Tongue (tissue), 2 donors: ENCODE measurements around the gene LDLRAD4. TPM values are rescaled to one million over a fixed set of nuclear protein-coding genes. Genes with fewer than 3 reads are reported as not detected.
A peak's percentile ranks its signal among the peaks of the same experiment; 100 is the strongest.

Experiments
- DNase-seq: peaks from one replicate; pipeline ENCODE4 v3.0.0-alpha.2; 2015
- total RNA-seq: library from RNA; depleted of rRNA; stranded (reverse); fragments of >200 nt; gene quantifications from one replicate; pipeline ENCODE4 v1.2.3, GENCODE V29; 2014

Gene LDLRAD4
- total RNA-seq, 1 donor from 2014 or later: 36.7 TPM

- DNase-seq: peak; percentile 80
Observed at GRCh38 chr18:13520306-13520705, 301.7 kb downstream of the LDLRAD4 start.

GRCh38 chr18:13520741-13521140 lies 302.2 kb downstream of the LDLRAD4 start:
- no peak for DNase-seq

DNA sequence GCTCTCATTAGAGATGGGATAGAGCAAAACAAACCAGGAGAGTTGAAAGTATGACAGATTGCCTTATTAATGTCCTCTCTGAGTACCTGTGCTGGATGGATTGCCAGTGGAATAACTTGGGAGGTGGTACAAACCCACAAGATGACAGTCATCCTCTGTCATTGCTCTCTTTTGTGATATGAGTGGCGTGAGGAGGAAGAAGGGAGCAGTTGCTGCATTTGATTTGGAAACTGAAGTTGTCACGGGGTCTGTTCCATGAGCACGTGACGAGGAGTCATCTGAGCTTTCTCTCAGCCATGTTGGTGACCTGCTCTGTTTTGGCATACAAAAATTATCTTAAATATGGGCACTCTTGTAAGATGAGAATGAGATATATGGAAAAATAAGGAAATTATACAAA lies 302.9 kb downstream of the LDLRAD4 start:
- DNase-seq: no peak

- no peak for DNase-seq
Observed at GRCh38 chr18:13522256-13522655, 303.7 kb downstream of the LDLRAD4 start.

- DNase-seq: no peak
Observed at GRCh38 chr18:13522861-13523660, 304.5 kb downstream of the LDLRAD4 start.

DNA sequence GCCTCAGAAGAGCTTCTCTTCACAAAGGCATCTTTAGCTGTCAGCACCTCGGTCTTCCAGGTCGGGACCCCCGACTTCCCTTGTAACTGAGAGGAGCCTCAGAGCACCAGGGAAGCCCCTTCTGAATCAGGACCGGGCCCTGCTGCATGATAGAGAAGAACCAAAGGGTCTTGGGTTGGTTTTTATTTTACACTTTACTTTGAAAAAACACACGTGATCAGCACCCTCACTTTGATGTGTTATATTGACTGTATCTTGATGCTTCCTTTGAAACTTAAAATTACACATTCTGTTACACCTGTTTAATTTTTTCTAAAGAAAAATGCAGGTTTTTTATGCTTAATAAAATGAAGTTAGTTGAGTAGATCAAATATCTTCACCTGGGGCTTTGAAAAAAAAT lies 305.5 kb downstream of the LDLRAD4 start:
- DNase-seq: no peak

DNA sequence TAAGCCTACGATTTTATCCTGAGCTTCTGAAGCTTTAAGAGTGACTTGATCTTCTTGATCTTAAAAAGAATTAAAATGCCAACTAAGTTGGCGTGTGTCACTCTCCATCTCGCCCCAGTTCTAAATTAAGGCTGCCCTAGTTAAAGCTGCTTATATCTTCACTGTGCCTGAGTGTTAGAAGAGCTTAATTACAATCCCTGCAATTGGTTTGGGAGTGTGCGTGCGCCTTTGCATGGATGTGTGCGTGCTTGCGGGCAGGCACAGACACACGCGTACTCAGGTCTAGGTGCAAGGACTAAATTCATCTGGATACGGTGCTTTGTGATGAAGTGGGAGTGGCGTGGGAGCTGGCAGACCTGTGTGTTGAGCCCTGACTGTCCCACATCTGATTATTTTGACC lies 306.3 kb downstream of the LDLRAD4 start:
- no peak for DNase-seq

DNA sequence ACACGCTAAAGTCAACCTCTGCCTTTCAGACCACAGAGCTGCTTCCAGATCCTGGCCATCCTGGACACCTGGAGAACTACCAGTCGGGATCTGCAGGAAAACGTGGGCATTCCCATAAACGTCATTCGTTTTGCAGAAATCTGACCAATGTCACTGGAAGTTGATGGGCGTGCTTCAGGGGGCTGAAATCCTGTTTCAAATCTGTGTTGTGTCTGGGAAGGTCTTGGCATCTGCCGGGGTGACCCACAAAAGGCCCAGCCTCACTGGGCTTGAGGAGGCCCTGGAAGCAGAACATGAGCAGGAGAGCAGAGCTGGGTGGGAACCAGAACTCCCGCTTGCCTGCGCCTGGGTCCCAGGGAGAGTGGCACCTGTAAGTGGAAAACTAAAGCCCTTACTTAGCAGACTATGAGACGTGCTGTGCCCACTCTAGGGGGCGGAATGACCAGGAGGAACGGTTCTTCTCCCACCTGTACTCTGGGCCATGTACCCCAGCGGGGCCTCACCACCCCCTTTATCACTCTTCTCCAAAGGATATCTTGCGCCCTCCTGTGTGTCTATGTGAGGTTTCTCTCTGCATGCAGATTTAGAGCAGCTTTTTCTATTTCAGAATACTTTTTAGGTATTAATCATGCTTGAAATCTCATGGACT lies 306.9 kb downstream of the LDLRAD4 start:
- no peak for DNase-seq

DNA sequence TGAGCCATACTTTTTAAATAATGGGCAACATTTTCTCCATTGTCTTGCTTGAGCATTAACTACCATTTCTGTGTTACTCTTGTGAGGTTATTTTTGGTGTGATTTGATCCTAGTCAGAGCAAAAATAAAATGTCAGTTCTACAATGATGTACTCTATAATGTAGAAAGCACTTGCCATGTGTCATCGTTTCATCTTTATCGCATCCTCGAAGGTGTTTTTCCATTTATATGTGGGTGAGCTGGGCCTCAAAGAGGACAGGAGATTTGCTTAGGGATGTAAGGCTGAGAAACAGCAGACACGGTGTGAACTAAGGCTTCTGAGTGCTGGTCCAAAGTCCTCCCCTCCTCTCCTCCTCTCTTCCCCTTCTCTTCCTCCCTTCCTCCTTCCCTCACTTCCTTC lies 308.0 kb downstream of the LDLRAD4 start:
- DNase-seq: no peak

- DNase-seq: no peak
Observed at GRCh38 chr18:13527256-13527655, 308.7 kb downstream of the LDLRAD4 start.

DNA sequence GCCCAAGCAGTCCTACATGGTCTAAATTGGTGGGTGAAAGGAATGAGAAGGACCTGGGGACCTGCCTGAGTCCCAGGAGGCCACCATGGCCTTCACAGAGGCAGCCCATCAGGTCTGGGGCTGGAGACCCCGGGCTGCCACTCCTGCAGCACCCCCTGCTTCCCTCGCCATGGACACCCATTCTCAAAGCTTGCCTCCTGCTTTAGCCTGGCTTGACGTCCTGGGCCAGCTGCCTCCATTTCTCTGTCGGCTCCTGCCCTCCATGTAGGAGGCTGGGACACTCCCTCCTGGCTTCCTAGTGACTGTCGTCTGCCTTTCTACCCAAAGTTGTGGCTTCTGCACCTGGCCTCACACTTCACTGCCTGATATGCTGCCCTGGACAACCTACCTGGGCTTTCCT lies 309.2 kb downstream of the LDLRAD4 start:
- no peak for DNase-seq

GRCh38 chr18:13528739-13529392 lies 310.3 kb downstream of the LDLRAD4 start:
- no peak for DNase-seq

- DNase-seq: no peak
Observed at GRCh38 chr18:13530033-13530878, 311.7 kb downstream of the LDLRAD4 start.

- peak; percentile 74 for DNase-seq
Observed at GRCh38 chr18:13530879-13531387, 312.4 kb downstream of the LDLRAD4 start.

DNA sequence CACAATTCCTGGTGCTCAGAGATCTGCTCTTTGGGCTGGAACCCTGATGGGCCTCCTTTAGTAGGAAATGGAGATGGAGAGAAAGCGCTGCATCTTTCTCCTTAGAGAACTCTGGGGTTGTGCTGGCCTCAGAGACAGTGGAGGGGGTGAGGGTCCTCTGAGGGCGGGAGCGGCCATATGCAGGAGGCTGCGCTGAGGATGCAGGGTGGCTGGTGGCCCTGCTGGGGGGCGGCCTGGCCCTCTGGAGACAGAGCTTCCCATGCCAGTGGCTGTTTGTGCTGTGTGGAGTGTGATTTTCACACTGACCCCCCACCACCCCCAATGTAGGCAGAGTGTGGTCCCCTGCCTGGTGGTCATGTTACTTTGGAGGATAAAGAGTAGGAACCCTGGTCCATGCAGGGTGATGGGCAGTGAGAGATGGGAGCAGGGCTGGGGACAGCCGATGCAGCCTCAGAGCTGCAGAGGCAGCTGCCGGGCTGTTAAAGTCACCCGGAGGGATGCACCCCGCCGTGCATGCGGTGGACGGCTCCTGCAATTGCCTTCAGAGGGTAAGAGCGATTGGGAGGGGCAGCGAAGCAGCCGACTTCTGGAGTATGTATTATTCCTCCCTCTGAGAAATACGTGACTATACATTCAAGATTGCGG lies 313.2 kb downstream of the LDLRAD4 start:
- DNase-seq: no peak

GRCh38 chr18:13532406-13533075 lies 314.0 kb downstream of the LDLRAD4 start:
- DNase-seq: no peak

DNA sequence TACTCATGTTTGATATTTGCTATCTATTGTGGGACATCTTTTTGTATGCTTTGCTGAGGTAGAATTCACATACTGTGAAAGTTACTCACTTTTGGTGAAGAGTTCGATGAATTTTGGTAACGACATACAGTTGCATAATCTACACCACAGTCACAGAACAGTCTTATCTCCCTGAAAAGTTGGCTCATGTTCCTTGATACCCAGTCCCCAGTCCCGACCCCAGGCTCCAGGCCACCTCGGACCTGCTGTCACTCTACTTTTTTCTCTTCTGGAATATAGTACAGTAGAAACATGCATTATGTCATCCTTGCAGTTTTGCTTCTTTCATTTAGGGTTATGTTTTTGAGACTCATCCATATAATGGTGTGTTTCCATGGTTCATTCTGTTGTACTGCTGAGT lies 316.1 kb downstream of the LDLRAD4 start:
- DNase-seq: no peak

DNA sequence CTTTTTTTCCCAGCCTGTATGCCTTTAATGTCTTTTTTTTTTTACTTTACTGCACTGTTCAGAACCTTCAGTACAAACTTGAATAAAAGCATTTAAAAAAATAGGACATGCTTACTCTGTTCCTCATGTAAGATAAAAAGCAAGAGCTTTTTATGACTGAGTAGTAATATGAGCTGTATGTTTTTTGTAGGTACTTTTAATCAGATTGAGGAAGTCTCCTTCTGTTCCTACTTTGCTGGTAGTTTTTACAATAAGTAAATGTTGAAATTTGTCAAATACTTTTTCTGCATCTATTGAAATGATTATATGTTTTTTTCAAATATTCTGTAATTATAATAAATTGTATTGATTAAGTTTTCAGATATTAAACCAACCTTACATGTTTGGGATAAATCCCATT lies 318.0 kb downstream of the LDLRAD4 start:
- DNase-seq: no peak

GRCh38 chr18:13537022-13537780 lies 318.6 kb downstream of the LDLRAD4 start:
- DNase-seq: no peak

DNA sequence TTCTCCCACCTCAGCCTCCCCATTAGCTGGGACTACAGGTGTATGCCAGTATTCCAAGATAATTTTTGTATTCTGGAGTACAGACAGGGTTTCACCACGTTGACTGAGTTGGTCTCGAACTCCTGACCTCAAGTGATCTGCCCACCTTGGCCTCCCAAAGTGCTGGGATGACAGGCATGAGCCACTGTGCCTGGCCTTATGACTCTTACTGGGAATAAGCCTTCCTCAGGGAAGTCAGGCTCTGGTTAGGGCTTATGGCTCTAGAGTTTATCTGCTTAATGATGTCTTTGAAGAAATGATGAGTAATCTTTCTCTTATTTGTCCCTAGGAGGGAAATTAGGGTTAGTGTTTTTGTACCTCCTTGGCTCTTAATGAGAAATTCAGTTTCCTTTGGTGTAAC lies 320.1 kb downstream of the LDLRAD4 start:
- no peak for DNase-seq
